Esophagus mucosa (tissue), 1 donor: ENCODE measurements around the gene HJV. TPM values are rescaled to one million over a fixed set of nuclear protein-coding genes. Genes with fewer than 3 reads are reported as not detected.
"Not testable (repeated sequence)": the region's sequence is repeated elsewhere in the genome, so short reads cannot be mapped to it uniquely, and the experiment has no call there.

Source experiments
- ATAC-seq: fragments of 200-7000 bp; cut with Tn5 transposase; one replicate; pipeline ENCODE4 v1.9.1; 2020
- total RNA-seq: library from RNA; stranded (reverse); gene quantifications from one replicate; pipeline ENCODE4 v1.2.4, GENCODE V29; 2023
- donor health status: DM: yes; HTN: yes; CAD: no.

The HJV gene
- not detected for total RNA-seq

- no peak for ATAC-seq
Observed at GRCh38 chr1:146021622-146022402, at the start of gene HJV. TSS of gene HJV (minus strand) at chr1:146021735. CDS start at chr1:146020231, 1,504 bp downstream.

- not testable (repeated sequence) for ATAC-seq
Observed at GRCh38 chr1:146059148-146059547, 37.6 kb upstream of the HJV start.

- peak; percentile 98 for ATAC-seq
Observed at GRCh38 chr1:146051852-146052676, 30.5 kb upstream of the HJV start.

GRCh38 chr1:146051452-146051851 is 29.9 kb upstream of the HJV start:
- ATAC-seq = peak; percentile 48

GRCh38 chr1:146050652-146050963 is 29.1 kb upstream of the HJV start:
- ATAC-seq = not testable (repeated sequence)

- ATAC-seq = not testable (repeated sequence)
Observed at GRCh38 chr1:146049866-146050651, 28.5 kb upstream of the HJV start.

- no peak for ATAC-seq
Observed at GRCh38 chr1:146049436-146049835, 27.9 kb upstream of the HJV start.

GRCh38 chr1:146048514-146049115 is 27.1 kb upstream of the HJV start:
- not testable (repeated sequence) for ATAC-seq

GRCh38 chr1:146046664-146047063 is 25.1 kb upstream of the HJV start:
- ATAC-seq = no peak

- ATAC-seq = no peak
Observed at GRCh38 chr1:146039844-146040194, 18.3 kb upstream of the HJV start.

- peak; percentile 76 for ATAC-seq
Observed at GRCh38 chr1:146036965-146037646, 15.6 kb upstream of the HJV start.

- ATAC-seq = no peak
Observed at GRCh38 chr1:146036241-146036964, 14.9 kb upstream of the HJV start.

- ATAC-seq = no peak
Observed at GRCh38 chr1:146035048-146035423, 13.5 kb upstream of the HJV start.

GRCh38 chr1:146032631-146033219 is 11.2 kb upstream of the HJV start:
- no peak for ATAC-seq

GRCh38 chr1:146031476-146031875 is 9.9 kb upstream of the HJV start:
- ATAC-seq = no peak

GRCh38 chr1:146029117-146029516 is 7.6 kb upstream of the HJV start:
- ATAC-seq = no peak

GRCh38 chr1:146026650-146027049 is 5.1 kb upstream of the HJV start:
- not testable (repeated sequence) for ATAC-seq

- not testable (repeated sequence) for ATAC-seq
Observed at GRCh38 chr1:146025787-146026495, 4.4 kb upstream of the HJV start.

- no peak for ATAC-seq
Observed at GRCh38 chr1:146022403-146023127, 1.0 kb upstream of the HJV start.

GRCh38 chr1:146021050-146021445 is 487 bp downstream of the HJV start:
- no peak for ATAC-seq
